Glutamatergic neuron (in vitro differentiated cells): ENCODE results near the gene PLA1A. TPM values are rescaled to one million over a fixed set of nuclear protein-coding genes. Genes with fewer than 3 reads are reported as not detected.

Experiments used
- DNase-seq: peaks from one replicate; pipeline ENCODE4 v3.0.0; 2022
- H3K27ac Mint-ChIP-seq: one replicate; pipeline ENCODE4 v1.8.0; 2020; ENCODE audit warnings: mild to moderate bottlenecking, mixed read lengths, inconsistent platforms; ENCODE audit not compliant: unreplicated experiment
- H3K27me3 Mint-ChIP-seq: one replicate; pipeline ENCODE4 v1.8.0; 2020; ENCODE audit warnings: mild to moderate bottlenecking, moderate library complexity, mixed read lengths, inconsistent platforms; ENCODE audit not compliant: unreplicated experiment
- H3K36me3 Mint-ChIP-seq: one replicate; pipeline ENCODE4 v1.8.0; 2020; ENCODE audit warnings: mild to moderate bottlenecking, mixed read lengths, inconsistent platforms; ENCODE audit not compliant: unreplicated experiment
- H3K4me1 Mint-ChIP-seq: one replicate; pipeline ENCODE4 v1.8.0; 2020; ENCODE audit warnings: mild to moderate bottlenecking, low read depth, mixed read lengths, inconsistent platforms; ENCODE audit not compliant: unreplicated experiment
- H3K4me3 Mint-ChIP-seq: one replicate; pipeline ENCODE4 v1.8.0; 2020; ENCODE audit warnings: mild to moderate bottlenecking, mixed read lengths, inconsistent platforms; ENCODE audit not compliant: unreplicated experiment
- H3K9me3 Mint-ChIP-seq: one replicate; pipeline ENCODE4 v1.8.0; 2020; ENCODE audit warnings: mild to moderate bottlenecking, moderate library complexity, mixed read lengths, inconsistent platforms; ENCODE audit not compliant: unreplicated experiment
- CTCF ChIP-seq: fragments of 200-600 bp; sonication (generic); IDR thresholded peaks from one replicate; pipeline ENCODE4 v1.5.0; 2021; ENCODE audit not compliant: partially characterized antibody, unreplicated experiment
- total RNA-seq: library from RNA; stranded (reverse); fragmentation: NEBNext Ultra II Directional; extraction: Animal tissue kit (Norgen Biotek cat#: 25700); gene quantifications from one replicate; pipeline ENCODE4 v1.2.1, GENCODE V29; 2021; ENCODE audit not compliant: unreplicated experiment

PLA1A gene
- total RNA-seq, 1 donor from 2014 or later = not detected

GRCh38 chr3:119579366-119580066, 18.2 kb upstream of the PLA1A start, which contains the start of gene ADPRH:
TSS of gene ADPRH (plus strand) at chr3:119579492. CDS start at chr3:119582170, 2,678 bp downstream.
- H3K27ac Mint-ChIP-seq = peak within 1 kb of the TSS; percentile 68
- peak; percentile 77 for DNase-seq
- peaks cover 4% of the 10 kb centered on the region for H3K27me3 Mint-ChIP-seq
- no peak for TF ChIP-seq CTCF
- H3K4me1 Mint-ChIP-seq = no peaks in the 10 kb centered on the region
- H3K4me3 Mint-ChIP-seq = peak within 1 kb of the TSS; percentile 94
- no peaks in the 10 kb centered on the region for H3K36me3 Mint-ChIP-seq
- peaks cover 4% of the 10 kb centered on the region for H3K9me3 Mint-ChIP-seq

- Mint-ChIP-seq H3K36me3 (no peaks in the 10 kb centered on the region), H3K9me3 (peaks cover 4% of the 10 kb centered on the region), H3K4me1 (no peaks in the 10 kb centered on the region), H3K4me3 (peak overlapping the region; percentile 94), H3K27ac (peak overlapping the region; percentile 68), H3K27me3 (peaks cover 4% of the 10 kb centered on the region)
- no peak for TF ChIP-seq CTCF
- no peak for DNase-seq
Observed at GRCh38 chr3:119580067-119580760, 17.5 kb upstream of the PLA1A start.

GRCh38 chr3:119582178-119582577, 15.5 kb upstream of the PLA1A start:
- no peak for DNase-seq
- H3K36me3 Mint-ChIP-seq = no peaks in the 10 kb centered on the region
- H3K4me3 Mint-ChIP-seq = no peak overlapping the region
- H3K9me3 Mint-ChIP-seq = peaks cover 4% of the 10 kb centered on the region
- TF ChIP-seq CTCF = no peak
- peaks cover 4% of the 10 kb centered on the region for H3K27me3 Mint-ChIP-seq
- no peak overlapping the region for H3K27ac Mint-ChIP-seq
- no peaks in the 10 kb centered on the region for H3K4me1 Mint-ChIP-seq

- Mint-ChIP-seq H3K4me3 (no peak overlapping the region), H3K27ac (no peak overlapping the region), H3K27me3 (no peaks in the 10 kb centered on the region), H3K4me1 (no peaks in the 10 kb centered on the region), H3K9me3 (no peaks in the 10 kb centered on the region), H3K36me3 (no peaks in the 10 kb centered on the region)
- no peak for TF ChIP-seq CTCF
- no peak for DNase-seq
Observed at GRCh38 chr3:119585208-119585607, 12.5 kb upstream of the PLA1A start.
